ENCODE data around the gene MARCHF10. TPM values are rescaled to one million over a fixed set of nuclear protein-coding genes. Genes with fewer than 3 reads are reported as not detected.
A peak's percentile ranks its signal among the peaks of the same experiment; 100 is the strongest.

The MARCHF10 gene
- total and polyA plus RNA-seq, 3 donors from 2014 or later, result 61.5 to 266 (median 118) TPM

GRCh38 chr17:62724398-62725146 is 83.5 kb downstream of the MARCHF10 start:
- Histone ChIP-seq H3K9me3 (no peaks in the 10 kb centered on the region), H3K4me1 (peaks cover 2% of the 10 kb centered on the region), H3K36me3 (ENCODE audit: low read depth, missing control alignments) (no peaks in the 10 kb centered on the region), H3K4me3 (no peak overlapping the region), H3K27me3 (no peaks in the 10 kb centered on the region), H3K27ac (no peak overlapping the region)
- DNase-seq, result no peak
- no peak for TF ChIP-seq CTCF (IDR thresholded peaks at IDR 0.05)
- no peak for TF ChIP-seq POLR2A (IDR thresholded peaks at IDR 0.05)
- WGBS, 2 donors, result 53 to 68% methylated on average over 15 to 16 of the region's 16 CpGs
- intact Hi-C loops (cut with DNase I; ENCODE audit: low total_unique reads), result no loop called here

GRCh38 chr17:62723842-62724241 is 84.3 kb downstream of the MARCHF10 start:
- H3K4me1 ChIP-seq, result peaks cover 2% of the 10 kb centered on the region

GRCh38 chr17:62722625-62723024 is 85.5 kb downstream of the MARCHF10 start:
- intact Hi-C loops (cut with DNase I; ENCODE audit: low total_unique reads), result no loop called here

More at GRCh38 chr17:62723842-62724241, 84.3 kb downstream of the MARCHF10 start:
- WGBS, 2 donors, result 68 to 70% methylated on average over 7 of the region's 7 CpGs
- Histone ChIP-seq H3K9me3 (no peaks in the 10 kb centered on the region), H3K4me3 (no peak overlapping the region), H3K27ac (no peak overlapping the region), H3K27me3 (no peaks in the 10 kb centered on the region), H3K36me3 (ENCODE audit: low read depth, missing control alignments) (no peaks in the 10 kb centered on the region)
- TF ChIP-seq POLR2A (IDR thresholded peaks at IDR 0.05) (no peak), CTCF (IDR thresholded peaks at IDR 0.05) (no peak)
- no peak for DNase-seq
- intact Hi-C loops (cut with DNase I; ENCODE audit: low total_unique reads), result no loop called here

GRCh38 chr17:62720126-62720850 is 87.8 kb downstream of the MARCHF10 start:
- H3K27ac ChIP-seq, result no peak overlapping the region
- no peak for DNase-seq
- peaks cover 2% of the 10 kb centered on the region for H3K4me1 ChIP-seq
- no peak overlapping the region for H3K4me3 ChIP-seq
- no peaks in the 10 kb centered on the region for H3K27me3 ChIP-seq
- no peaks in the 10 kb centered on the region for H3K36me3 ChIP-seq (ENCODE audit: low read depth, missing control alignments)
- intact Hi-C loops (cut with DNase I; ENCODE audit: low total_unique reads), result no loop called here
- 93 to 96% methylated on average over 3 of the region's 3 CpGs for WGBS, 2 donors
- H3K9me3 ChIP-seq, result no peaks in the 10 kb centered on the region
- no peak for TF ChIP-seq POLR2A (IDR thresholded peaks at IDR 0.05)
- TF ChIP-seq CTCF (IDR thresholded peaks at IDR 0.05), result peak in 1 of 3 experiments; percentile 13

More at GRCh38 chr17:62722625-62723024, 85.5 kb downstream of the MARCHF10 start:
- H3K27me3 ChIP-seq, result no peaks in the 10 kb centered on the region
- peaks cover 2% of the 10 kb centered on the region for H3K4me1 ChIP-seq
- TF ChIP-seq CTCF (IDR thresholded peaks at IDR 0.05) (no peak), POLR2A (IDR thresholded peaks at IDR 0.05) (no peak)
- H3K27ac ChIP-seq, result no peak overlapping the region
- H3K4me3 ChIP-seq, result no peak overlapping the region
- H3K9me3 ChIP-seq, result no peaks in the 10 kb centered on the region
- no peaks in the 10 kb centered on the region for H3K36me3 ChIP-seq (ENCODE audit: low read depth, missing control alignments)
- 19 to 29% methylated on average over 1 of the region's 1 CpG for WGBS, 2 donors
- DNase-seq, result no peak

Measured in testis (tissue), 3 donors.